Measurements from ENCODE around the gene CHURC1.

- TF ChIP-seq EZH2 (IDR thresholded peaks at IDR 0.05; ENCODE audit: borderline replicate concordance, low read length) = no peak
- TF ChIP-seq CTCF (IDR thresholded peaks at IDR 0.05; ENCODE audit: low read length) = no peak
These were observed 55.8 kb downstream of the CHURC1 start for GRCh38 chr14:64970041-64970440.

All from OCI-LY1 (cell line).